IPS-15b (cell line): Measurements from ENCODE around the gene PCYT1B.

Experiments
- H3K27me3 ChIP-seq: one replicate; pipeline ENCODE4 v1.6.1; 2013; ENCODE audit warnings: low read length; ENCODE audit not compliant: control insufficient read depth, insufficient read depth
- H3K36me3 ChIP-seq: one replicate; pipeline ENCODE4 v1.6.1; 2013; ENCODE audit warnings: low read length; ENCODE audit not compliant: control insufficient read depth, insufficient read depth
- H3K4me1 ChIP-seq: one replicate; pipeline ENCODE4 v1.6.1; 2013; ENCODE audit warnings: mild to moderate bottlenecking, low read length; ENCODE audit not compliant: control insufficient read depth, insufficient read depth
- H3K4me3 ChIP-seq: one replicate; pipeline ENCODE4 v1.5.1; 2013; ENCODE audit warnings: low read depth, low read length
- H3K9ac ChIP-seq: one replicate; pipeline ENCODE4 v1.6.1; 2013; ENCODE audit warnings: low read depth, mild to moderate bottlenecking, low read length
- H3K9me3 ChIP-seq: one replicate; pipeline ENCODE4 v1.6.1; 2013; ENCODE audit warnings: mild to moderate bottlenecking, low read length; ENCODE audit not compliant: control insufficient read depth, insufficient read depth

The PCYT1B gene

DNA sequence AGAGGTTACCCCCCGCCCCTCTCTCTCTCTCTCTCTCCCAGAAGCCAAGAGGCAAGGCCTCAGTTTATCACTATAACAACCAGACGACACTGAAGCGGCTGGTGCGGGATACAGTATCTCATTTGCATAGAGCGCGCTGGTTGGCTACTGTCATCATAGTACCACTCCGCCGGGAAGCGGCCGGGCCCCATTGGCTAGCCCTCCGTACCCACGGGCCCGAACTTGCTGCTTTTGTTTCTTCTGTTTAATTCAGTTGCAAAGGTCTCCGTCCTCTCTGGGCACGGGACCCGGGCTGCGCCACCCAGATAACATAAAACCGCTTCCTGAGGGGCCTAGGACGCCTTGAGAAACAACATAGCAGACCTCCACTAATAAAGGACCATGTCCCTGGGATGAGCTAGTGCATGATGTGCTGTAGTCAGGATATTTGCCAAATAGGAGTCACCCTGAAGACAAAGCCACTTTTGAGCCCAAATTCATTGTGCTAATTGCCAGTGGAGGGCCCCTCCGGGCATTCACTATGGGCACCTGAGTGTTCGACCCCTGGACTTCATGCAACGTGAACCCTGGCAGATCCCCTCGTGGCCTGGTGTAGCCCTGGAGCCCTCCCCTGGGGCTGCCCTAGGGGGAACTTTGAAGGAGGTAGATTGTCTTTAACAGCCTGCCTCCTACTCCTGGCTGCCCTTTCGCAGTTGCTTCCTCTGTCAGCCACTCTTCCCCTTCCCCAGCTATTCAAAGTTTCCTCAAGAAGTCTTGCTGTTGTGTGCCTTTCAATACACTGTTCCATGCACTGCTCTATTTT, at the start of gene PCYT1B:
PCYT1B (minus strand) TSS at position 91 of the 802 bp plus-strand sequence. CDS start 242 bp downstream, outside the sequence.
- Histone ChIP-seq H3K4me3 (peak within 1 kb of the TSS; percentile 63), H3K9me3 (no peaks in the 10 kb centered on the region), H3K4me1 (peaks cover 11% of the 10 kb centered on the region), H3K27me3 (no peaks in the 10 kb centered on the region), H3K9ac (peak within 1 kb of the TSS; percentile 79), H3K36me3 (no peaks in the 10 kb centered on the region)

DNA sequence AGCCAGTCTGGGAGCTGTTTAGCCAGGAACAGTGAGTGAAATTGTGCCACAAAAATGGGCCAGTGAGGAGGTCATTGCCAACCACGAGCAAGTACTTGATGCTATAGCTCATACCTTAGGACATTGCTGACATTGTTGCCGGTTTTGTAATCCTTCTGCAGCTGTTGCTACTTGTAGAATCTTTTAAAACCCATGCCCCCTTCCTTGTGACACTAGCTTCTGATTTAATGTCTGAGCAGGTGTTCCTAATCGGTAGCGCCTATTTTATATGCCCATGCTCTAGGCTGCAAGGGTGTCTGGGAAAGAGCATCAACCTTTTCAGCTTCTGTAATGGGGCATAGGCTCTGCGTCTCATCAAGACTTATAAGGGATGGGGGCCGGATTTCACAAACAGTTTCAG, 49.1 kb upstream of the PCYT1B start:
- no peak overlapping the region for H3K9ac ChIP-seq
- peak overlapping the region; percentile 0 for H3K4me3 ChIP-seq
- no peaks in the 10 kb centered on the region for H3K9me3 ChIP-seq
- H3K27me3 ChIP-seq: no peaks in the 10 kb centered on the region
- H3K4me1 ChIP-seq: peaks cover 16% of the 10 kb centered on the region
- peaks cover 6% of the 10 kb centered on the region for H3K36me3 ChIP-seq

DNA sequence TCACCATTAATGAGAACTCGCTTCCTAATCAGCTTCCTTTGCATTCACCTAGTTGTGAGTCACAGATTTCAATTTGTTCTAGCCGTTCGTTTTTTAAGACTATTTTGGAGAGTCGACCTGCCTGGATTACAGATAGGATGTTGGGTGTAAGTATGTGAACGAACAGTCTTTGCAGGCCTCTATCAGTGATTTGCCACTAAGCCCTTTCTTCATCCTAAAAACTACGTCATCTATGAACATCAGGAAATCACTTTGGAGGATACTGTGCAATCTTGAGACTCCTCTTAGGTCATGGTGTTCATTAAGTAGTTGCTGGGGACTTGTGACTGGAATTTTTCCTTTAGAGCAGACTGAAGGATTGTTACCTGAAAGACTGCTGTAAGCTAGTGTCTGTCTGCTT, 47.7 kb upstream of the PCYT1B start:
- peaks cover 16% of the 10 kb centered on the region for H3K4me1 ChIP-seq
- H3K27me3 ChIP-seq: no peaks in the 10 kb centered on the region
- no peaks in the 10 kb centered on the region for H3K9me3 ChIP-seq
- H3K4me3 ChIP-seq: peak overlapping the region; percentile 93
- H3K36me3 ChIP-seq: no peaks in the 10 kb centered on the region
- no peak overlapping the region for H3K9ac ChIP-seq

DNA sequence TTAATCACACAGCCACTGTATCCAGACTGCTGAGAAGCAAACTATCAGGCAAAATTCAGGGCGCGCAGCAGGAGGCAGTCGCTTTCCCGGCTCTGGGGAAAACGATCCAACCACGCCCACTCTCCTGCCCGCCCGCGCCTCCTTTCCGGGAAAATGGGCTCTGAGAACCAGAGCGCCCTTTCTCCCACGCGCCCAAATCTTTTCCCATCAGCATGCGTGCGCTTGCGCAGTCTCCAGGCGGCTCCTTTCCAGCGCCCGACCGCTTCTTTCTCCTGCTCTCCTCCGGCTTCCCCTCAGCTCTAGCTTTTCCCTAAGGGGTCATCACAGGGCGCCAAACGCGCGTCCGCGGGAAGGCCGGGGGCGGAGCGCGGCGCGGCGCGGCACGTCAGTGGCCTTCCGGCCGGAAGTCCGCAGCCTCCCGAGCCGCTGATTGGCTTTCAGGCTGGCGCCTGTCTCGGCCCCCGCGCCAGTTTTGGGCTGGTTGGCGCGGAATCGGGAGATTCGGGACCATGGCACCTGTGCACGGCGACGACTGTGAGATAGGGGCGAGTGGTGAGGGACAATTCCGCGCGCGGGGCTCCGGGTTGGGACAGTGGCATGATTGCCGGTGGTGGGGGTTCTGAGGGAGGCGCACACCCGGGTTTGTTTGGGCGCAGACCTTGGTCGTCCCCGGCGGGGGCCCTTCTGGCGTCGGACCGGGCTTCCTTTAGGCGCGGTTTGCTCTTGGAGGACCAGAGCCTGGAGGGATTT, 46.5 kb upstream of the PCYT1B start, which contains the start of gene POLA1:
POLA1 (plus strand) TSS at position 466 of the 750 bp plus-strand sequence; CDS start at position 510, 44 bp downstream.
- H3K4me3 ChIP-seq: peak within 1 kb of the TSS; percentile 93

DNA sequence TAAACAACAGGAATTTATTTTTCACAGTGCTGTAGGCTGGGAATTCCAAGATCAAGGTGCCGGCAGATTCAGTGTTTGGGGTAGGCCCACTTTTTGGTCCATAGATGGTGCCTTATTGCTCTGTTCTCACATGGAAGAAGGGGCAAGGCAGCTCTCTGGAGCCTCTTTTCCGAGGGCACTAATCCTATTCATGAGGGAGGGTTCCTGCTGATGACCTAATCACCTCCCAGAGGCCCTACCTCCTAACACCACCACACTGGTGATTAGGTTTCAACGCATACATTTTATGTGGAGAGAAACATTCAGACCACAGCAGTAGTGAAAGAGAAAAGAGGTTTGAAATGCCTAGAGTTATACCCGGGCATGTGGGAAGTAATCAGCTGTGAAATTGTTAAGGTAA, 45.2 kb upstream of the PCYT1B start:
- H3K9me3 ChIP-seq: no peaks in the 10 kb centered on the region
- peaks cover 16% of the 10 kb centered on the region for H3K4me1 ChIP-seq
- no peaks in the 10 kb centered on the region for H3K36me3 ChIP-seq
- H3K27me3 ChIP-seq: no peaks in the 10 kb centered on the region
- no peak overlapping the region for H3K4me3 ChIP-seq
- no peak overlapping the region for H3K9ac ChIP-seq

More for the DNA sequence above, 46.5 kb upstream of the PCYT1B start, which contains the start of gene POLA1:
- peak within 1 kb of the TSS; percentile 84 for H3K9ac ChIP-seq
- H3K36me3 ChIP-seq: no peaks in the 10 kb centered on the region
- H3K4me1 ChIP-seq: peaks cover 16% of the 10 kb centered on the region
- H3K27me3 ChIP-seq: no peaks in the 10 kb centered on the region
- H3K9me3 ChIP-seq: no peaks in the 10 kb centered on the region

DNA sequence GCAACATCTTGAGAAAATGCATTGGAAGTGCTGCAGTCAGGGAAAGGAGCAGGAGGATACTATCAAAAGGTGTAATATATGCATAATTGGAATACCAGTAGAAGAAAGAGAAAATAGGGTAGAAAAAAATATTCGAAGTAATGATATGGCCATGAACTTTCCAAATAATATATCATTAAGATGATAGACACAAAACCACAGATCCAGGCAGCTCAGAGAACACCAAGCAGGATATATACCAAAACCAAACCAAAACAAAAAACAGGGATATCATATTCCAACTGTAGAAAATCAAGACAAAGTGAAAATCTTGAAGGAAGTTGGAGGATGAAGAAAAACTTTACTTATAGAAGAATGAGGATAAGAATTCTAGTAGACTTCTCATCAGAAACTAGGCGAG, 36.9 kb upstream of the PCYT1B start:
- no peaks in the 10 kb centered on the region for H3K27me3 ChIP-seq
- H3K9me3 ChIP-seq: no peaks in the 10 kb centered on the region
- no peak overlapping the region for H3K9ac ChIP-seq
- H3K4me1 ChIP-seq: no peaks in the 10 kb centered on the region
- no peak overlapping the region for H3K4me3 ChIP-seq
- H3K36me3 ChIP-seq: no peaks in the 10 kb centered on the region

DNA sequence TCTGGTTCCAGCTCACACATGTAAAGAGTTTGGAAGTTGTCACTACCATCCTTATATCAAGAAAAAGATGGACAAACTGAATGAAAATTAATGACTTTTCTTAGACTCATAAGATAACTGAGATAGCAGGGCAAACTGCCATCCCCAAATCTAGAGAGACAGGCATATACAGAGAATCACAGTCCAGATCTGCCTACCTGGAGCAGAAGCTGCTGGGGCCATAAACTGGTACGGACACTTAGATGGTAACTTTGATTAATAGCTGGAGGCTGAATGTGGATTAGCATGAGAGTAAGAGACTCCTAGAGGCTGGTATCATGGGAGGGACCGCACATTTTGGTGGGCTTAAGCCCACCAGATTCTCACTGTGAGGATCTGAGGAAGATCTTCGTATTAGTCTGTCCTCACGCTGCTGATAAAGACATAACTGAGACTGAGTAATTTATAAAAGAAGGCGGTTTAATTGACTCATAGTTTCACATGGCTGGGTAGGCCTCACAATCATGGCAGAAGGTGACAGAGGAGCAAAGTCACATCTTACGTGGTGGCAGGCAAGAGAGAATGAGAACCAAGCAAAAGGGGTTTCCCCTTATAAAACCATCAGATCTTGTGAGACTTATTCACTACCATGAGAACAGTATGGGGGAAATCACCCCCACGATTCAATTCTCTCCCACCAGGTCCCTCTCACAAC, 35.7 kb upstream of the PCYT1B start:
- Histone ChIP-seq H3K4me1 (no peaks in the 10 kb centered on the region), H3K36me3 (no peaks in the 10 kb centered on the region), H3K9ac (no peak overlapping the region), H3K9me3 (no peaks in the 10 kb centered on the region), H3K4me3 (no peak overlapping the region), H3K27me3 (no peaks in the 10 kb centered on the region)

DNA sequence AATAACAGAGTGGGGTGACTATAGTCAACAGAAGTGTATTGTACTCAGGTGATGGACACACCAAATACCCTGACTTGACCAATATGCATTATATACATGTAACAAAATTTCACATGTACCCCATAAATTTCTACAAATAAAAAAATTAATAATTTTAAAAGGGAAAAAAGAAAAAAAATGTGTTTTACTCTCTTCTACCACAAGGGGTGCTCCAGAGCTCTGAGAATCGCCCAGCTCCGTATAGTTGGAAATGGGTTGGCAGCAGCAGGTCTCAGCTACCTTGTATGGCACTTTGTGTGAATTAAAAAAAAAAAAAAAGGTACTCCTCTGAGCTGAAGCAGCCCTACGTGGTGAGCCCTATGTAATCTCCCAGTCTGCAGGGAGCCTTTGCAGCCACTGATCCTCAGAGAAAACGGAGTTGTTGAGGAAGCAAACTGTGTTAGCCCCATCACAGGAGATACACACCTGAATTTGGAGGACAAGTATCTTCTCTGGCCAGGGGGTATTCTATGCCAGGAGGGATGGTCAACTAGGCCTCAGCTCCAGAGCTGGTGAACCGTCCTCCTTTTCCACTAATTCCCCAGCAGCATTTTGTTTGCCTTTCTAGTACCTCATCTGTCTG, 29.4 kb upstream of the PCYT1B start:
- Histone ChIP-seq H3K9ac (no peak overlapping the region), H3K4me1 (peaks cover 9% of the 10 kb centered on the region), H3K36me3 (no peaks in the 10 kb centered on the region), H3K9me3 (no peaks in the 10 kb centered on the region), H3K27me3 (no peaks in the 10 kb centered on the region), H3K4me3 (no peak overlapping the region)

DNA sequence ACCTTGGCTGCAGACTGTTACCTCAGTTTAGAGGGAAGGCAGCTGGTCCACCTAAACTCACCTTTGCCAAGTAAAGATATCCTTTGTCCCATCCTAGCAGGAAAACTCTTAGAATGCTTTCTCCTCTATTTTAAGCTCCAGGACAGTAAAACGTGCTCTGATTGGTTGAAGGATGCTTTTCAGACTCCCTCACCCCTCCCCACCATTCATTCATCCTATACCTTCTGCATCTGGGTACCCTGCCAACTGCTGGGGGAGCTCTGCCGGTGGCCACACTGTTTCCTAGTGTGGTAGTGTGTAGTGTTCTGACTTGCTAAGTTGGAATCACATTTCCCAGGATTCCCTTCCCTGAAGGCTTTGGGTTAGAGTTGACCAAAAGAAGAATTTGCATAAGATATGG, 26.3 kb upstream of the PCYT1B start:
- Histone ChIP-seq H3K4me3 (no peak overlapping the region), H3K4me1 (peaks cover 9% of the 10 kb centered on the region), H3K9ac (no peak overlapping the region), H3K9me3 (no peaks in the 10 kb centered on the region), H3K36me3 (no peaks in the 10 kb centered on the region), H3K27me3 (no peaks in the 10 kb centered on the region)

DNA sequence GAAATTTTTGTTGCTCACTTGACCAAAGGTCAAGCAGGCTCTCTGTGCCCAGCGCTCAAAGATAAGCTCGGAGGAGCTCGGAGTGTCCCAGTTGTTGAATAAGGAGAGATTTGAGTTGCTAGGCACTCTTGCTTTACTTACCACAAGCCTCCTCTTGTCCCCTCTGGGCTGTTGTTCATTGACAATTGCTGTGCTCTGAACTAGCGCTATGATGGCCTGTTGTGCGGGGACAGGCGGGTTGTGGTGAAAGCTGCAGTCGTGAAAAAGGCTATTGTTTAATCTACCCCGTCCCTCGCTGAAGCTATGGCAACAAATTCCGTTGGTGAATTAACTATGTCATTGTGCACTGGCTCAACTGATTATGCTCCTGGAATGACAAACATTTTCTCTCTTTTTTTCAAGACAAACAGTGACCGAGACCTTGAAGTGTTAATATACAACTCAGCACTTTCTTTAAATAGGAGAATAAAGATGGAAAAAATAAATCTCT, 25.6 kb upstream of the PCYT1B start:
- Histone ChIP-seq H3K27me3 (no peaks in the 10 kb centered on the region), H3K4me1 (peaks cover 9% of the 10 kb centered on the region), H3K9me3 (no peaks in the 10 kb centered on the region), H3K36me3 (no peaks in the 10 kb centered on the region), H3K4me3 (no peak overlapping the region), H3K9ac (no peak overlapping the region)

DNA sequence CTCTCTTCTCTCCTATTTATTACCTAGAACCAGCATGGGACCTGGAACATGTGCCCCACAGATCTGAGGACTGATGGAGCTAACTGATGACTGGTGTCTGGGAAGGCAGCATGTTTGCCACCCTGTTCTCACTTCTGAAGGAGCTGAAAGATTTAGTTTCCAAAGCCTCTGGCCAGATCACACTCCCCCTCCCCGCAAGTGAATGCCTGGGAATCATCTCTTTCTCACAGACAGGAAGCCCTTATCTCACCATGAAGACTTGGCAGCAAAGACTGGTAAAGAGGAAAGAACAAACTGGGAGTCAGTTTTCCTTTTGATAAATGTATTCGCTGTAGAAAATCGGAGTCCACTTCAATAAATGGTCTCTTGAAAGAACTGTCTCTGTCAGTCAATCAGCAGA, 21.0 kb upstream of the PCYT1B start:
- no peak overlapping the region for H3K9ac ChIP-seq
- H3K4me3 ChIP-seq: no peak overlapping the region
- H3K36me3 ChIP-seq: no peaks in the 10 kb centered on the region

More for the DNA sequence above, 21.0 kb upstream of the PCYT1B start:
- no peaks in the 10 kb centered on the region for H3K9me3 ChIP-seq
- peaks cover 4% of the 10 kb centered on the region for H3K4me1 ChIP-seq
- no peaks in the 10 kb centered on the region for H3K27me3 ChIP-seq
